ENCODE results near the gene USP54. TPM values are rescaled to one million over a fixed set of nuclear protein-coding genes. Genes with fewer than 3 reads are reported as not detected.

Gene USP54
- total and polyA plus RNA-seq, 9 of the 15 experiments (the other 6 are each of a cell fraction or from before 2014, with no cell fraction given), result 3.8 to 40.1 (median 16.9) TPM

DNA sequence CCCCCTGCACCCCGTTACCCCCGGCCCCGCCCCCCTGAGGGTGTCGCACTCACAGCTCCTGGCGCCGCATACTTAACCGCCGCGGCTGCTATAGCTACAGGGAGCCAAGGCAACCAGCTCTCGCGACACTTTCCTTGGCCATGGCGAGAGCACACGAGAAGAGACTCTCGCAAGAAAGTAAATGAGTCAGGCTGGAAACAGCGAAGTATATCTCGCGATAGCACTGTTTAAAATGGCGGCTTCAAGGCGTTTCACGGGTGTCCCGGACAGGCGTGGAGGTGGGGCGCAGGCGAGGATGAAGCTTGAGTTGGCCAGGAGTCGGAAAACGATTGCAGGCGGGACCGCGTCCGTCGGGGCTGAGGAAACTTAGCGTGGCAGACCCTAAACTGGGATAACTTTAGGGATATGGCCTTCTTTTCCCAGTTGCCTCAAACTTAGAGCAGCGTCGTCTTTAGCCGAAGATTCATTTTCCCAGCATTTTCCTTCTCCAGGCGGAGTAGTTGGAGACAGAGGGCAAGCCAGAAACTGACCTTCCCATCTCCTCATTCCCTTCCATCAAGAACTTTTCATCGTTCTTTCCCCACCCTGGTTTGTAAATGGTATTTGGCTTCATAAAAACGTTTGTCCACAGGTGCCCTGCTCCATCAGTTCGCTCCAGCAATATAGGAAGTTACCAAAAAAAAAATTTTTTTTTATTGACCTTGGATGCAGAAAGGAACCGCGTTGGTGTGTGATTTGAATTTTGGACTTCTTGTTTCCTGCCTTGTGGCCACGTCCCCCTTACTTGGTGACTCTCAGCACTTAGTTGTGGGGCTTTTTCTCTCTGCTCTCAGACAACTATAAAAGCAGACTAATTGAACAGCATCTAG is 35.0 kb upstream of the USP54 start (continued):
- TF ChIP-seq ID3 (CRISPR knock-in tag; IDR thresholded peaks at IDR 0.05) (no peak), ID3 (tag; IDR thresholded peaks at IDR 0.05) (0 out of 2 replicates have a peak, but pooled peaks have one; percentile 42), CBX5 (IDR thresholded peaks at IDR 0.05; ENCODE audit: borderline replicate concordance, low read depth) (no peak), TFAP4 (CRISPR knock-in tag; IDR thresholded peaks at IDR 0.05; ENCODE audit: borderline replicate concordance) (peak; percentile 75), POLR2AphosphoS5 (IDR thresholded peaks at IDR 0.05; ENCODE audit: control insufficient read depth, insufficient read depth, low read depth, low read length) (peak; percentile 96), ZFX (CRISPR knock-in tag; IDR thresholded peaks at IDR 0.05) (peak; percentile 93), E2F5 (CRISPR knock-in tag; IDR thresholded peaks at IDR 0.05) (0 out of 2 replicates have a peak, but pooled peaks have one; percentile 52), NR2C2 (CRISPR knock-in tag; IDR thresholded peaks at IDR 0.05) (0 out of 2 replicates have a peak, but pooled peaks have one; percentile 45), NR2C2 (tag; IDR thresholded peaks at IDR 0.05) (peak; percentile 16), CHD2 (IDR thresholded peaks at IDR 0.05; ENCODE audit: low read depth, low read length) (peak; percentile 97), TAF7 (tag; IDR thresholded peaks at IDR 0.05) (peak; percentile 97), CBX3 (IDR thresholded peaks at IDR 0.05; ENCODE audit: borderline replicate concordance in 1 of 2, low read length in 2 of 2) (peak in 1 of 2 experiments; percentile 65; a peak in 2 of 3 replicates), YY1 (IDR thresholded peaks at IDR 0.05; ENCODE audit: borderline replicate concordance in 1 of 3, control insufficient read depth in 1 of 3, extremely low read depth in 1 of 3, insufficient read depth in 3 of 3, insufficient read length in 1 of 3, insufficient replicate concordance in 2 of 3, low read depth in 1 of 3, low read length in 2 of 3) (peak; percentile 91 to 99 (median 97)), TBP (optimal IDR thresholded peaks at IDR 0.05; ENCODE audit: low read depth, low read length) (peak; percentile 94), CXXC5 (CRISPR knock-in tag; IDR thresholded peaks at IDR 0.05) (peak; percentile 62), ZNF134 (CRISPR knock-in tag; conservative IDR thresholded peaks at IDR 0.05) (no peak), MCM7 (IDR thresholded peaks at IDR 0.05) (no peak)
- TF ChIP-seq, protein P1, sequence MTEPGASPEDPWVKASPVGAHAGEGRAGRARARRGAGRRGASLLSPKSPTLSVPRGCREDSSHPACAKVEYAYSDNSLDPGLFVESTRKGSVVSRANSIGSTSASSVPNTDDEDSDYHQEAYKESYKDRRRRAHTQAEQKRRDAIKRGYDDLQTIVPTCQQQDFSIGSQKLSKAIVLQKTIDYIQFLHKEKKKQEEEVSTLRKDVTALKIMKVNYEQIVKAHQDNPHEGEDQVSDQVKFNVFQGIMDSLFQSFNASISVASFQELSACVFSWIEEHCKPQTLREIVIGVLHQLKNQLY (CRISPR knock-in tag; conservative IDR thresholded peaks at IDR 0.05), result no peak
- TF ChIP-seq, protein P2, sequence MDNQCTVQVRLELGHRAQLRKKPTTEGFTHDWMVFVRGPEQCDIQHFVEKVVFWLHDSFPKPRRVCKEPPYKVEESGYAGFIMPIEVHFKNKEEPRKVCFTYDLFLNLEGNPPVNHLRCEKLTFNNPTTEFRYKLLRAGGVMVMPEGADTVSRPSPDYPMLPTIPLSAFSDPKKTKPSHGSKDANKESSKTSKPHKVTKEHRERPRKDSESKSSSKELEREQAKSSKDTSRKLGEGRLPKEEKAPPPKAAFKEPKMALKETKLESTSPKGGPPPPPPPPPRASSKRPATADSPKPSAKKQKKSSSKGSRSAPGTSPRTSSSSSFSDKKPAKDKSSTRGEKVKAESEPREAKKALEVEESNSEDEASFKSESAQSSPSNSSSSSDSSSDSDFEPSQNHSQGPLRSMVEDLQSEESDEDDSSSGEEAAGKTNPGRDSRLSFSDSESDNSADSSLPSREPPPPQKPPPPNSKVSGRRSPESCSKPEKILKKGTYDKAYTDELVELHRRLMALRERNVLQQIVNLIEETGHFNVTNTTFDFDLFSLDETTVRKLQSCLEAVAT (IDR thresholded peaks at IDR 0.05), result peak in 1 of 2 experiments; percentile 40; a peak in 1 of 4 replicates
- TF ChIP-seq, protein P3, sequence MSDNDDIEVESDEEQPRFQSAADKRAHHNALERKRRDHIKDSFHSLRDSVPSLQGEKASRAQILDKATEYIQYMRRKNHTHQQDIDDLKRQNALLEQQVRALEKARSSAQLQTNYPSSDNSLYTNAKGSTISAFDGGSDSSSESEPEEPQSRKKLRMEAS (CRISPR knock-in tag; IDR thresholded peaks at IDR 0.05), result peak; percentile 16; the same call in 1 of the 2 replicates

Measured in K562 (cell line).